Jurkat, Clone E6-1 (cell line): ENCODE data around the gene SPTB.

Experiments used
- DNase-seq: peaks from one replicate; pipeline ENCODE4 v3.0.0-alpha.2; 2011; ENCODE audit warnings: low read depth, low spot score
- H3K4me3 ChIP-seq: 2 replicates; pipeline ENCODE4 v1.5.1; 2011; ENCODE audit warnings: mild to moderate bottlenecking, low read length, control low read depth, moderate library complexity

Gene SPTB

GRCh38 chr14:64760916-64761315, 118.8 kb downstream of the SPTB start:
- no peak overlapping the region for H3K4me3 ChIP-seq
- no peak for DNase-seq

- DNase-seq, result peak; percentile 44
- H3K4me3 ChIP-seq, result no peak overlapping the region
Measured at GRCh38 chr14:64760146-64760755, 119.5 kb downstream of the SPTB start.

- no peak for DNase-seq
- no peak overlapping the region for H3K4me3 ChIP-seq
Measured at GRCh38 chr14:64759555-64759938, 120.2 kb downstream of the SPTB start.

GRCh38 chr14:64758691-64759554, 120.8 kb downstream of the SPTB start:
- H3K4me3 ChIP-seq, result no peak overlapping the region
- DNase-seq, result no peak

GRCh38 chr14:64758025-64758521, 121.6 kb downstream of the SPTB start:
- H3K4me3 ChIP-seq, result no peak overlapping the region
- no peak for DNase-seq

- no peak overlapping the region for H3K4me3 ChIP-seq
Measured at GRCh38 chr14:64757601-64758000, 122.1 kb downstream of the SPTB start.

GRCh38 chr14:64756712-64757111, 123.0 kb downstream of the SPTB start:
- H3K4me3 ChIP-seq, result no peak overlapping the region
- no peak for DNase-seq

More at GRCh38 chr14:64757601-64758000, 122.1 kb downstream of the SPTB start:
- no peak for DNase-seq

GRCh38 chr14:64755781-64756221, 123.9 kb downstream of the SPTB start:
- DNase-seq, result peak; percentile 72
- no peak overlapping the region for H3K4me3 ChIP-seq

GRCh38 chr14:64754685-64755084, 125.0 kb downstream of the SPTB start:
- DNase-seq, result no peak
- no peak overlapping the region for H3K4me3 ChIP-seq

GRCh38 chr14:64753999-64754398, 125.7 kb downstream of the SPTB start:
- H3K4me3 ChIP-seq, result no peak overlapping the region
- no peak for DNase-seq

- no peak overlapping the region for H3K4me3 ChIP-seq
- DNase-seq, result no peak
Measured at GRCh38 chr14:64753374-64753773, 126.3 kb downstream of the SPTB start.

- no peak overlapping the region for H3K4me3 ChIP-seq
- DNase-seq, result no peak
Measured at GRCh38 chr14:64752909-64753308, 126.8 kb downstream of the SPTB start.

GRCh38 chr14:64748995-64749714, 130.6 kb downstream of the SPTB start:
- H3K4me3 ChIP-seq, result no peak overlapping the region
- no peak for DNase-seq

- H3K4me3 ChIP-seq, result no peak overlapping the region
- DNase-seq, result no peak
Measured at GRCh38 chr14:64748521-64748920, 131.2 kb downstream of the SPTB start.

- no peak for DNase-seq
- H3K4me3 ChIP-seq, result no peak overlapping the region
Measured at GRCh38 chr14:64747327-64747726, 132.4 kb downstream of the SPTB start.

GRCh38 chr14:64746298-64747250, 133.1 kb downstream of the SPTB start:
- no peak overlapping the region for H3K4me3 ChIP-seq
- no peak for DNase-seq

GRCh38 chr14:64745511-64746091, 134.1 kb downstream of the SPTB start:
- no peak overlapping the region for H3K4me3 ChIP-seq
- DNase-seq, result no peak

- no peak for DNase-seq
- H3K4me3 ChIP-seq, result no peak overlapping the region
Measured at GRCh38 chr14:64743061-64743460, 136.6 kb downstream of the SPTB start.
